GM23248 (cell line): ENCODE measurements around the gene ASPSCR1.

Source experiments
- EZH2 ChIP-seq: fragments of 200-600 bp; sonication (generic); IDR thresholded peaks from 2 replicates; pipeline ENCODE4 v1.6.1; 2018; ENCODE audit warnings: antibody characterized with exemption, mild to moderate bottlenecking; ENCODE audit not compliant: insufficient read depth, poor library complexity, severe bottlenecking
- EZH2phosphoT487 ChIP-seq: fragments of 200-600 bp; sonication (generic); IDR thresholded peaks from 2 replicates; pipeline ENCODE4 v1.6.1; 2018; ENCODE audit warnings: antibody characterized with exemption, moderate library complexity, mild to moderate bottlenecking, low read depth; ENCODE audit not compliant: insufficient read depth

- TF ChIP-seq EZH2 (no peak), EZH2phosphoT487 (no peak)
These were observed 1.3 kb downstream of the ASPSCR1 start for GRCh38 chr17:81978524-81979298.
